Effector memory CD8-positive, alpha-beta T cell (primary cell): ENCODE measurements around the gene PLA2G6.

Source experiments
- ATAC-seq: fragments of 150-1000 bp; cut with Tn5 transposase; replicated peaks from 2 replicates; pipeline ENCODE4 v1.10.0; 2021; ENCODE audit warnings: mild to moderate bottlenecking, moderate library complexity
- DNase-seq, 3 experiments: peaks; one replicate each; pipeline ENCODE4 v3.0.0; 2021
- H3K27ac Mint-ChIP-seq, 2 donors: one replicate each; pipeline ENCODE4 v1.8.0; 2022; ENCODE audit warnings: mild to moderate bottlenecking in 2 of 2, mixed read lengths in 2 of 2, moderate library complexity in 2 of 2
- H3K27me3 Mint-ChIP-seq, 2 donors: one replicate each; pipeline ENCODE4 v1.8.0; 2022; ENCODE audit warnings: mixed read lengths in 2 of 2
- H3K36me3 Mint-ChIP-seq: one replicate; pipeline ENCODE4 v1.8.0; 2022; ENCODE audit warnings: mild to moderate bottlenecking, moderate library complexity, mixed read lengths; ENCODE audit not compliant: insufficient read depth
- H3K4me1 Mint-ChIP-seq, 2 donors: one replicate each; pipeline ENCODE4 v1.8.0; 2022; ENCODE audit warnings: low read depth in 2 of 2, mixed read lengths in 2 of 2
- H3K4me3 Mint-ChIP-seq, 2 donors: one replicate each; pipeline ENCODE4 v1.8.0; 2022; ENCODE audit warnings: mild to moderate bottlenecking in 2 of 2, mixed read lengths in 2 of 2, moderate library complexity in 2 of 2
- H3K9me3 Mint-ChIP-seq, 2 donors: one replicate each; pipeline ENCODE4 v1.8.0; 2022; ENCODE audit warnings: mixed read lengths in 2 of 2

PLA2G6 gene

DNA sequence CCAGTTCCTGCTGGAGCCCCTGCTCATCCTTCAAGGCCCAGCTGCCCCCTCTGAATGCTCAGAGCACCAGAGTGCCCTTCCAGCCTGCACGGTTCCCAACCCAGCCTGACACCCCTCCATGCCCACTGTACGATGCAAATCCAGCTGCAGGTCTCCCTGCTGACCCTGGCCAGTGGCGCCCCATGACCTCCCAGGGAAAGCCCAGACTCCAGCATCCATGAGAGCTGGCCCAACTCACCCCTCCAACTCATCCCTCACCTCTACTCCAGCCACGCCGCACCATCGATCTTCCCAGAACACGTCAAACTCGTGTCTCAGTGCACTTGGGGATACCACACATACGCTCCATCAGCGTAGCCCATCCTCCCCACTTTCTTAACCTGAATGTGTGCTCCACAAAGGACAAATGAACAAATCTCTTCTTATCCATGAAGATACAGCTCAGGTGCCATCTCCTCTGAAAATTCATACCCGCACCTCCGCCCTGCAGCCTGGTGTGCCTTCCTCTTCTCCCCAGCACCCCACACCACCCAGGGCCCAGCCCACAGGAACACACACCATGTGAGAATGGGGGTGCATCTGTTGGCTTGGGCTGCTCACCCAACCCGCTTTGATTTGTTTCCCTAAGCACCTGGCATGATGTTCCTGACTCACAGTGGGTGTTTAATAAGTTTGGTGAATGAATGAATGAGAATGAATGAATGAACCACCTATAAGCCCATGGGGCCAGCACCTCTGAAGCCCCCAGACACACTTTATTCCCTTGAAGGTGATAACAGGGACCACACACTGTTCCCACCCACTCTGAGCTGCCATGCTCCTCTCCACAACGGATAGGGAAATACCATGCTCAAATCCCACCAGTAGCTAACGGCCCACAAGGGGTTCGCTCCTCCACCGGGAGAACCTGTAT, 6.2 kb downstream of the PLA2G6 start:
- Mint-ChIP-seq H3K9me3 (no peaks in the 10 kb centered on the region), H3K27ac (peak overlapping the region; percentile 80 to 96), H3K4me3 (no peak overlapping the region), H3K27me3 (no peaks in the 10 kb centered on the region), H3K36me3 (peaks cover 15% of the 10 kb centered on the region), H3K4me1 (peaks cover 41 to 60% of the 10 kb centered on the region in 2 donors)
- ATAC-seq (no peak), DNase-seq (no peak)

DNA sequence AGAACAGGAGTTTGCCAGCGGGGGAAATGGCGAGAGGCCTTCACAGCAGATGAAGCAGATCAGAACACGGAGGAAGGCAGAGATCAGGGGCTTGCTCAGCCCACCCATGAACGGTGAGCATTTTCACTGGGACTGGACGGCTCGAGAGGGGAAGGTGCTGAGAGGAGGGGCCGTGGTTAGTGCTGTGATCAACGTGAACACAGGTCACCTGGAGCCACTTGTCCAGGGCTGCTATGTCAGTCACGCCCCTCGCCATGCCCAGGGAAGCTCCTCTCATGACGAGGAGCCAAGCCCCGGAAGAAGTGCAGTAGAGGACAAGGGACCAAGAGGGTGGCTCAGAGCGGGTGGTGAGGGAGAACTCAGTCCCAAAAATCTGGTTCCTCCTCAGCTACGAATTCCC, 7.0 kb downstream of the PLA2G6 start:
- Mint-ChIP-seq H3K27me3 (no peaks in the 10 kb centered on the region), H3K27ac (peak overlapping the region; percentile 46 to 96), H3K4me1 (peaks cover 34 to 52% of the 10 kb centered on the region in 2 donors), H3K4me3 (no peak overlapping the region), H3K9me3 (no peaks in the 10 kb centered on the region), H3K36me3 (peaks cover 9% of the 10 kb centered on the region)
- DNase-seq (no peak), ATAC-seq (no peak)

DNA sequence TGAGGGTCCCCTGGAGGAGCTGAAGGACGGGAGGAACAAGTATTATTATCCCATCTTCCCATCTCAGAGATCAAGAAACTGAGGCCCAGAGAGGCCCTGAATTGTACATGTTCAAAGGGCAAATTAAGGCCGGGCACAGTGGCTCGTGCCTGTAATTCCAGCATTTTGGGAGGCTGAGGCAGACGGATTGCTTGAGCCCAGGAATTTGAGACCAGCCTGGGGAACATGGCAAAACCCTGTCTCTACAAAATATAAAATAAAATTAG, 8.1 kb downstream of the PLA2G6 start:
- Mint-ChIP-seq H3K27ac (peak overlapping the region; percentile 46 to 96), H3K36me3 (peaks cover 9% of the 10 kb centered on the region), H3K4me3 (no peak overlapping the region), H3K9me3 (no peaks in the 10 kb centered on the region), H3K27me3 (no peaks in the 10 kb centered on the region), H3K4me1 (peaks cover 30 to 45% of the 10 kb centered on the region in 2 donors)
- ATAC-seq (no peak), DNase-seq (no peak)

DNA sequence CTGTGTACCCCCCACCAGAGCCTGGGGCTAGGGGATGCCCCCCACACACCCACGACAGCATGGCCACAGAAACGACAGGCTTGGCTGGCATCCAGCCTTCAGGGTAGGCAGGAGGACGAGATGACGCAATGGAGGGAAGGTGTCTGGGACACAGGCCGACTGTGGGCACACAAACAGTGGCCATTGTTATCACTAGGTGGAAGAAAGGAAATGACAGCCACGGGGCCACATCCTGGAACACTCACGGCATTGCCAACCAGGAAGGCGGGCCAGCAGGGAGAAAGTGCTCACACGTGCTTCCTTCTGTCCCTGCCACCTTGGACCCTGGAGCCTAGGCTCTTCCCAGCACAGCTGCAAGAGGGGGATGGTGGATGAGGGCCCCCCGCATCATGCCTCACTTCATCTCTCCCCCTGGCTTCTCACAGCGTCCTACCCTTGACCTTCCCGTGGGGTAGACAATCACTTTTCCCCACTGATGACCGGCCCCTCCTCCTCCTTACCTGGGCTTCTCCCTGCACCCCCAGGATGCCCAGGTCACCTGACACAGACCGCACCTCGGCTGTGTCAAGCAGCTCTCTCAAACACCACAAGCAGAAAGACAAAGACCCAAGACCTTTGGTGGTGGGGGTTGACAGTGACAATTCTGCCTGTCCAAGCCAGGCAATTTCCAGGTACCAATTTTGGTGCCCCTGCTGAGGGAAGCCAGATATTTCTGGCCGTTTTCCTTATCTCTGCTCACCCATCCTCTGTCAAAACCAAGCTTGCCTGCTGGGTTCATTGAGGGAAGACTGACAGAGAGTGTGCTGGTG, 8.6 kb downstream of the PLA2G6 start:
- H3K27me3 Mint-ChIP-seq: no peaks in the 10 kb centered on the region
- peaks cover 9% of the 10 kb centered on the region for H3K36me3 Mint-ChIP-seq
- no peaks in the 10 kb centered on the region for H3K9me3 Mint-ChIP-seq
- peaks cover 30 to 45% of the 10 kb centered on the region in 2 donors for H3K4me1 Mint-ChIP-seq
- DNase-seq: peak; percentile 68 to 72 (median 71)
- H3K4me3 Mint-ChIP-seq: peak overlapping the region; percentile 7 to 17
- H3K27ac Mint-ChIP-seq: peak overlapping the region; percentile 46 to 96
- ATAC-seq: peak; percentile 87

DNA sequence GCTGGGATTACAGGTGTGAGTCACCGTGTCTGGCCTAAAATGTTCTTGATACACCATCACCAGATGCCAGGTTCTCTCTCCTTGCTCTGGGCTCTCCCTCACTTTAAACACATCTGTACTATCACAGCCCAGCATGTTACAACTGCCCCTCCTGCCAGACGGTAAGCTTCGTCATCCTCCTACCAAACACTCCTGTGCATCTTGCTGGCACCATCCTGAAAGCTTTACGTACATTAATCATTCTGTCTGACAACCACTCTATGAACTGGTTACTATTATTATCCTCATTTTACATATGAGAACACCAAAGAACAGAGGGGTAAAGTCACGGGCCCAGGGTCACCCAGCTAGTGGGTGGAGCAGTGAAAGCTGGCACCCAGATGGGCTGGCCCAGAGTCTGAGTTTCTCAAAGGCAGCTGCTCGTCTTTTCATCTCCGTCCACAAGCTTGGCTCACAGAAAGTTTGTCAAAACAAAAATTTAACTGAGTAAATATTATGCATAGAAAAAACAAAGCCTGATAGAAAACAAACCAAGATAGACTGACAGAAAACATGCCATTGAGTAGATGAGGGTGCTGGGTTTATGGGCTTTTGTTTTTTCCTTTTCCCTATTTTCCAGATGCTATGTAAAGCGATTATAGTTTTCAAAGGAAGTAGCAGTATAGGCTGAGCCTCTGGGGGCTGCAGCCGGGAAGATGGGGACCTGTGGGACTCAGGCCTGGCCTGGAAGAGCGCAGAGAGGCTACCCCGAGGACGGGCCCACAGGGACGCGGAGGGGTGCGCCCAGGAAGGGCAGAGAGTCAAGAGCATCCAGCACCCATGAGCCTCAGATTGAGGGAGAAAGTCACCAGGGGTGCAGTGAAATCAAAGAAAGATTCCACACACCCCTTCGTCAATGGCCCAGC, 9.5 kb downstream of the PLA2G6 start:
- H3K36me3 Mint-ChIP-seq: peaks cover 6% of the 10 kb centered on the region
- no peak for DNase-seq
- H3K27ac Mint-ChIP-seq: peak overlapping the region; percentile 46 to 96
- H3K27me3 Mint-ChIP-seq: no peaks in the 10 kb centered on the region
- peak overlapping the region; percentile 7 to 17 for H3K4me3 Mint-ChIP-seq
- no peak for ATAC-seq
- no peaks in the 10 kb centered on the region for H3K9me3 Mint-ChIP-seq
- H3K4me1 Mint-ChIP-seq: peaks cover 29 to 43% of the 10 kb centered on the region in 2 donors

DNA sequence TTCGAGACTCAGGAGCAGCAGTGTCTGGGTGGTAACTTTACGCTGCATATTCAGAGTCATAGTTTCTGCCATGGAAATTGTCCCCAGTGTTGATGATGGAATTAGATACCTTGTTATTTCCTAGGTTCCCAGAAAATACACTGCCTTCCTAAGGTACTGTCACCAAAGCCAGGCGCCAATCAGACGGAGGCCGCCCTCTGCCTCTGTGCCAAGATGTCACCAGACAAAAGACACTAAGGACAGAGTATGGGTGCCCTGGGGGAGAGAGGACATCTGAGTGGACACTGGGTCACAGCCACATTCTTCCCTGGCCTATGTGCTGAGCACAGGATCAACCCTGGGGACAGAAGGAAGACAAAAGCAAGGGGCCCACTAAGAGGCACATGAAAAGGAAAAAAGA, 11.2 kb downstream of the PLA2G6 start:
- H3K9me3 Mint-ChIP-seq: no peaks in the 10 kb centered on the region
- H3K4me3 Mint-ChIP-seq: no peak overlapping the region
- no peak for ATAC-seq
- peaks cover 25 to 27% of the 10 kb centered on the region in 2 donors for H3K4me1 Mint-ChIP-seq
- H3K36me3 Mint-ChIP-seq: peaks cover 13% of the 10 kb centered on the region
- H3K27ac Mint-ChIP-seq: peak overlapping the region; percentile 16 to 47
- DNase-seq: no peak
- H3K27me3 Mint-ChIP-seq: no peaks in the 10 kb centered on the region

DNA sequence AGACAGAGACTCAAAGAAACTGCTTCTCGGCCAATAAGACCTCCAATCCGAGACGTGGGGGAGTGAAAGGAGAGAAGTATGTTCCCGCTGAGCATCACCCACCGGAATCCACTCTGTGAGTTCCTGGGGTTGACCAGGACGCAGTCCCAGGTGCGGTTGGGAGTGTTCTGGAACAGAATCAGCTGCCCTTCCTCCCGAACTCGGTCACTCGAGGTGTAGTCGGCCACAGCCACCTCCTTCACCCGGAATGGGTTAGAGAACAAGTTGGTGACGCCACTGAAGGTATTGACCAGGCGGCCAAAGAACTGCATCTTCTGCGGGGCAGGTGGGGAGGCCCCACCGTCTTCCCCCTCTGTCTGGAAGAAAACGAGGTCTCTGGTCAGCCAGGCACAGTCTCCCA, 12.5 kb downstream of the PLA2G6 start:
- H3K27me3 Mint-ChIP-seq: no peaks in the 10 kb centered on the region
- peaks cover 21 to 30% of the 10 kb centered on the region in 2 donors for H3K4me1 Mint-ChIP-seq
- DNase-seq: no peak
- no peak overlapping the region for H3K4me3 Mint-ChIP-seq
- H3K9me3 Mint-ChIP-seq: no peaks in the 10 kb centered on the region
- no peak for ATAC-seq
- no peak overlapping the region for H3K27ac Mint-ChIP-seq
- peaks cover 16% of the 10 kb centered on the region for H3K36me3 Mint-ChIP-seq

DNA sequence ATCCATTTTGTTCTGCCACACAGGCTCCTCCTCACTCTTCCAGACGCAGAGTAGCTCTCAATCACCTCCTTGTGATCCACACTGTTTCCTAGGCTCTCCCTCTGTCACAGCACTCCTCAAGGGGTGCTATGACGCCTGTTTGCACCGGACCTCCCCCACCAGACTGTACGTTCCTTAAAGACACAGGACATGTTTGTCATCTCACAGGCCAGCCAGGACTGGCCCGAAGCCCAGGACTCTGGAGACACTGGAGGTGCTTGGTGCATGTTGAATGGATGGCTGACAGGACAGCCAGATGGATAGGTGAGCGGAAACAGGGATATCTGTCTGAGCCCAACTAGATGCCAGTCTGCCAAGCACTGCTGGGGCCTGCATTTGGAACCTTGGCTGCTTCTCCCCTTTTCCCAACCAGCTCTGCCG, 13.6 kb downstream of the PLA2G6 start:
- Mint-ChIP-seq H3K27me3 (no peaks in the 10 kb centered on the region), H3K9me3 (no peaks in the 10 kb centered on the region), H3K4me1 (peaks cover 19 to 24% of the 10 kb centered on the region in 2 donors), H3K27ac (no peak overlapping the region), H3K36me3 (peaks cover 12% of the 10 kb centered on the region), H3K4me3 (no peak overlapping the region)
- no peak for ATAC-seq
- DNase-seq: no peak

DNA sequence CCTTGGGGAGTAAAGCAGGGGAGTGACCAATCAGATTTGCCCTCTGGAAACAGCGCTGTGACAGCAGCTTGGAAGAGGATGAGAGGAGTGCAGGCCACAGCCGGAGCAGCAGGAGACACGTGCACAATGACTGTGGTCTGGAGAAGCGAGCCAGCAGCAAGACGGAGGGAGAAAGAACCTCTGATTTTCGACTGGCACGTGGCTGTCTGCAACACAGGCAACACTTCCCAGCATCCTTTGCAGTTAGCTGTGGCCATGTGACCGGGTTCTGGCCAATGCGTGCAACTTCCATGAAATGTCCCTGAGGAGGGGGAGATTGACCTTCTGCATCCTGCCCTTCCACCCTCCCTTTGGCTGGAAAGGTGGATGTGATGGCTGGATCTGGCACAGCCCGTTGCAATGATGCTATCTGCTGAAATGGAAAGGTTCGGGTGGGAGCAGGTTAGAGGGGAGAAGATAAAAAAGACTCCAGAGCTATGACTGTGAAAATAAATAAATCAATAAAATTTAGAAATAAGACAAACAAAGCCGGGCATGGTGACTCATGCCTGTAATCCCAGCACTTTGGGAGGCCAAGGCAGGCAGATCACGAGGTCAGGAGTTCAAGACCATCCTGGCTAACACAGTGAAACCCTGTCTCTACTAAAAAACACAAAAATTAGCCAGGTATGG, 15.6 kb downstream of the PLA2G6 start:
- DNase-seq (no peak), ATAC-seq (no peak)
- Mint-ChIP-seq H3K36me3 (peaks cover 12% of the 10 kb centered on the region), H3K27me3 (no peaks in the 10 kb centered on the region), H3K4me1 (peaks cover 16 to 20% of the 10 kb centered on the region in 2 donors), H3K27ac (no peak overlapping the region), H3K4me3 (no peak overlapping the region), H3K9me3 (no peaks in the 10 kb centered on the region)

DNA sequence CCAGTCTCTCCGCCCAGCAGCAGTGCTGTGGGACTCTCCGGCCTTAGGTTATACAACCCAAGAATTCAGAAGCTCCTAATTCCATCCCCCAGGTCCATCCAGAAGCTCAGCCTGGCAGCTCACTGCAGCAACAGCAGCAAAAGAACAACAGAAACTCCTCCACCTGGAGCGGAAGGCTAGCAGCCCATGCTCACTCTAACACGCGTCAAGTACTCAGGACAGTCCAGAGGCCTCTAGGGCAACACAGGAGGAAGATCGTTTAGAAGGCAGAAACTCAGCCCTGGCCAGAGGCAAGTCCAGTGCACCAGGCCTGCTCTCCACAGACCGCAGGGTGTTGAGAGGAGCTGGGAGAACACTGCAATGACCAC, 17.1 kb downstream of the PLA2G6 start:
- no peaks in the 10 kb centered on the region for H3K9me3 Mint-ChIP-seq
- peak overlapping the region; percentile 60 to 75 for H3K27ac Mint-ChIP-seq
- H3K27me3 Mint-ChIP-seq: no peaks in the 10 kb centered on the region
- no peak overlapping the region for H3K4me3 Mint-ChIP-seq
- peaks cover 20% of the 10 kb centered on the region for H3K36me3 Mint-ChIP-seq
- H3K4me1 Mint-ChIP-seq: peaks cover 16 to 23% of the 10 kb centered on the region in 2 donors
- DNase-seq (no peak), ATAC-seq (no peak)

DNA sequence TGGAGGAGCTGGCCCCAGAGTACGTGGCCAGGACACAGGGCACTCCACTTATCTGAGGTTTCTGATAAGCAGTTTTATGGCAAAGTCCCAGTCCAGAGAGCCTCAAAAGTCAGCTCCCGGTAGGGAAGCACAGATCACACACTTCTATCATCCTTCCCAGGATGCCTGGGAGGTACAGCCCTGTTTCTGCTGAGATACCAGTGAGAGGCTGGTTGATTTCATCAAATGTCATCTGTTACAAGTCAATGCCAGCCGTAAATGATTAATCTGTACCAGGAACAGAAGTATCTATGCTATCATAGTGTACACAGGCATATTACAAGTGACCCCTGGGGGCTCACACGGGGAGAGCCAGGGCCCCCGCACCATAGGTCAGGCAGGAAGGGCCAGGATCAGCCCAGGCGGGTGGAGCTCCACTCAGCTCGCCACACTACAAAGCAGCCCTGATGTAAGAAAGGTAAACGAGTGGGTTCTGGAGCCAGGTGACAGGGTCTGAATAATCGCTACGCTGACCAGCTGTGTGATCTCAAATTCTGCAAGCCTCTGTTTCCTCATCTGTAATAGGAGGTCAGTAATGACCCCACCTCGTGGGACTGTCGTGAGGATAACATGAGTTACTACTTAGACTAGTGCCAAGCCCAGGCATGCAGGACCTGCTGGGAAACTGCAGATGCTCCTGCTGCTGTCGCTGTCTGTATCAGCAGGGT, 17.6 kb downstream of the PLA2G6 start:
- H3K9me3 Mint-ChIP-seq: no peaks in the 10 kb centered on the region
- peaks cover 16 to 25% of the 10 kb centered on the region in 2 donors for H3K4me1 Mint-ChIP-seq
- ATAC-seq (no peak), DNase-seq (no peak)
- H3K27ac Mint-ChIP-seq: peak overlapping the region; percentile 62 to 75
- H3K27me3 Mint-ChIP-seq: no peaks in the 10 kb centered on the region
- H3K4me3 Mint-ChIP-seq: no peak overlapping the region
- H3K36me3 Mint-ChIP-seq: peaks cover 20% of the 10 kb centered on the region
